PC-9 (cell line): ENCODE data around the gene ELANE.

ENCODE experiments used
- EZH2 ChIP-seq: fragments of 200-600 bp; sonication (generic); IDR thresholded peaks from 2 replicates; pipeline ENCODE4 v1.8.0; 2017; ENCODE audit warnings: antibody characterized with exemption, low read depth
- TF ChIP-seq, protein P1 (sequence below): fragments of 200-600 bp; sonication (generic); conservative IDR thresholded peaks from 2 replicates; pipeline ENCODE4 v1.6.1; 2017; ENCODE audit warnings: mixed run types, antibody characterized with exemption, mild to moderate bottlenecking, moderate library complexity

DNA sequence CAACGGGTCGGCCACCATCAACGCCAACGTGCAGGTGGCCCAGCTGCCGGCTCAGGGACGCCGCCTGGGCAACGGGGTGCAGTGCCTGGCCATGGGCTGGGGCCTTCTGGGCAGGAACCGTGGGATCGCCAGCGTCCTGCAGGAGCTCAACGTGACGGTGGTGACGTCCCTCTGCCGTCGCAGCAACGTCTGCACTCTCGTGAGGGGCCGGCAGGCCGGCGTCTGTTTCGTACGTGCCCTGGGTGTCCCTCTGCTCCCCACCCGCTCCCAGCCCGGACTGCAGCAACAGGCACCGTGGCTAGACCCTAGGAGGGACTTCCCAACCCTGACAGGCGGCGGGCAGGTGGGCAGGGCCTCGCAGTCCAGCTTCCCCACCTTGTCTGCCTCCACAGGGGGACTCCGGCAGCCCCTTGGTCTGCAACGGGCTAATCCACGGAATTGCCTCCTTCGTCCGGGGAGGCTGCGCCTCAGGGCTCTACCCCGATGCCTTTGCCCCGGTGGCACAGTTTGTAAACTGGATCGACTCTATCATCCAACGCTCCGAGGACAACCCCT is 3.5 kb downstream of the ELANE start:
- TF ChIP-seq, protein P1, sequence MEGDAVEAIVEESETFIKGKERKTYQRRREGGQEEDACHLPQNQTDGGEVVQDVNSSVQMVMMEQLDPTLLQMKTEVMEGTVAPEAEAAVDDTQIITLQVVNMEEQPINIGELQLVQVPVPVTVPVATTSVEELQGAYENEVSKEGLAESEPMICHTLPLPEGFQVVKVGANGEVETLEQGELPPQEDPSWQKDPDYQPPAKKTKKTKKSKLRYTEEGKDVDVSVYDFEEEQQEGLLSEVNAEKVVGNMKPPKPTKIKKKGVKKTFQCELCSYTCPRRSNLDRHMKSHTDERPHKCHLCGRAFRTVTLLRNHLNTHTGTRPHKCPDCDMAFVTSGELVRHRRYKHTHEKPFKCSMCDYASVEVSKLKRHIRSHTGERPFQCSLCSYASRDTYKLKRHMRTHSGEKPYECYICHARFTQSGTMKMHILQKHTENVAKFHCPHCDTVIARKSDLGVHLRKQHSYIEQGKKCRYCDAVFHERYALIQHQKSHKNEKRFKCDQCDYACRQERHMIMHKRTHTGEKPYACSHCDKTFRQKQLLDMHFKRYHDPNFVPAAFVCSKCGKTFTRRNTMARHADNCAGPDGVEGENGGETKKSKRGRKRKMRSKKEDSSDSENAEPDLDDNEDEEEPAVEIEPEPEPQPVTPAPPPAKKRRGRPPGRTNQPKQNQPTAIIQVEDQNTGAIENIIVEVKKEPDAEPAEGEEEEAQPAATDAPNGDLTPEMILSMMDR, result no peak
- TF ChIP-seq EZH2, result no peak
